Measurements from ENCODE around the gene TXNDC2.
A peak's percentile ranks its signal among the peaks of the same experiment; 100 is the strongest.
"Not testable (repeated sequence)": the region's sequence is repeated elsewhere in the genome, so short reads cannot be mapped to it uniquely, and the experiment has no call there.

Gene TXNDC2

GRCh38 chr18:9884532-9885140, 1.1 kb upstream of the TXNDC2 start:
- no peak for DNase-seq (ENCODE audit: low read depth)

- no peak for DNase-seq (ENCODE audit: low read depth)
Observed at GRCh38 chr18:9886005-9886348, 204 bp downstream of the TXNDC2 start.

GRCh38 chr18:9887992-9888391, 2.2 kb downstream of the TXNDC2 start:
- DNase-seq (ENCODE audit: low read depth), result no peak

- no peak for DNase-seq (ENCODE audit: low read depth)
Observed at GRCh38 chr18:9890196-9890595, 4.4 kb downstream of the TXNDC2 start.

- DNase-seq (ENCODE audit: low read depth), result no peak
Observed at GRCh38 chr18:9890957-9891356, 5.2 kb downstream of the TXNDC2 start.

GRCh38 chr18:9891515-9891914, 5.7 kb downstream of the TXNDC2 start:
- DNase-seq (ENCODE audit: low read depth), result not testable (repeated sequence)

- DNase-seq (ENCODE audit: low read depth), result no peak
Observed at GRCh38 chr18:9894454-9895068, 8.8 kb downstream of the TXNDC2 start.

- no peak for DNase-seq (ENCODE audit: low read depth)
Observed at GRCh38 chr18:9897129-9897528, 11.4 kb downstream of the TXNDC2 start.

- DNase-seq (ENCODE audit: low read depth), result not testable (repeated sequence)
Observed at GRCh38 chr18:9897787-9898291, 12.1 kb downstream of the TXNDC2 start.

GRCh38 chr18:9898792-9899549, 13.2 kb downstream of the TXNDC2 start:
- peak; percentile 91 for DNase-seq (ENCODE audit: low read depth)

GRCh38 chr18:9899550-9899930, 13.8 kb downstream of the TXNDC2 start:
- DNase-seq (ENCODE audit: low read depth), result not testable (repeated sequence)

GRCh38 chr18:9900699-9901098, 14.9 kb downstream of the TXNDC2 start:
- no peak for DNase-seq (ENCODE audit: low read depth)

- DNase-seq (ENCODE audit: low read depth), result no peak
Observed at GRCh38 chr18:9901377-9901776, 15.6 kb downstream of the TXNDC2 start.

- DNase-seq (ENCODE audit: low read depth), result not testable (repeated sequence)
Observed at GRCh38 chr18:9902264-9902663, 16.5 kb downstream of the TXNDC2 start.

- DNase-seq (ENCODE audit: low read depth), result no peak
Observed at GRCh38 chr18:9902832-9903231, 17.1 kb downstream of the TXNDC2 start.

- peak; percentile 32 for DNase-seq (ENCODE audit: low read depth)
Observed at GRCh38 chr18:9905401-9905922, 19.7 kb downstream of the TXNDC2 start.

- DNase-seq (ENCODE audit: low read depth), result no peak
Observed at GRCh38 chr18:9906481-9906880, 20.7 kb downstream of the TXNDC2 start.

GRCh38 chr18:9907867-9908266, 22.1 kb downstream of the TXNDC2 start:
- DNase-seq (ENCODE audit: low read depth), result no peak

GRCh38 chr18:9910071-9910470, 24.3 kb downstream of the TXNDC2 start:
- no peak for DNase-seq (ENCODE audit: low read depth)

GRCh38 chr18:9910661-9911060, 24.9 kb downstream of the TXNDC2 start:
- DNase-seq (ENCODE audit: low read depth), result no peak

GRCh38 chr18:9911226-9911625, 25.5 kb downstream of the TXNDC2 start:
- no peak for DNase-seq (ENCODE audit: low read depth)

- peak; percentile 17 for DNase-seq (ENCODE audit: low read depth)
Observed at GRCh38 chr18:9912285-9912684, 26.5 kb downstream of the TXNDC2 start.

GRCh38 chr18:9913151-9913525, 27.4 kb downstream of the TXNDC2 start:
- DNase-seq (ENCODE audit: low read depth), result no peak

Data from ELR (cell line).